Stomach (tissue), 9 donors: ENCODE data around the gene KRTDAP. TPM values are rescaled to one million over a fixed set of nuclear protein-coding genes. Genes with fewer than 3 reads are reported as not detected.

Experiments used
- DNase-seq, 2 donors: peaks; one replicate each; pipeline versions ENCODE4 v3.0.0 to v3.0.0-alpha.2; 2013 to 2019
- H3K27ac ChIP-seq, 5 donors: fragments of 200-600 bp in 4 of 5; sonication (generic) in 4 of 5; one replicate each; pipeline ENCODE4 v1.5.1; 2013 to 2019; ENCODE audit warnings: mild to moderate bottlenecking in 1 of 5, moderate library complexity in 1 of 5
- H3K27me3 ChIP-seq, 3 donors: fragments of 200-600 bp; sonication (generic); one replicate each; pipeline ENCODE4 v1.5.1; 2017 to 2019; ENCODE audit warnings: mixed run types in 1 of 3
- H3K36me3 ChIP-seq, 4 donors: fragments of 200-600 bp; sonication (generic); 1 replicate in 3 of 4; 2 replicates in 1 of 4; pipeline ENCODE4 v1.5.1; 2016 to 2019
- H3K4me1 ChIP-seq, 4 donors: fragments of 200-600 bp; sonication (generic); one replicate each; pipeline ENCODE4 v1.5.1; 2016 to 2019
- H3K4me3 ChIP-seq, 4 donors: fragments of 200-600 bp; sonication (generic) in 3 of 4; one replicate each; pipeline ENCODE4 v1.5.1; 2016 to 2019; ENCODE audit warnings: mild to moderate bottlenecking in 1 of 4
- H3K9me3 ChIP-seq, 4 donors: fragments of 200-600 bp; sonication (generic); one replicate each; pipeline ENCODE4 v1.5.1; 2016 to 2019
- EP300 ChIP-seq: sonication (generic); formaldehyde crosslinking; IDR thresholded peaks from one replicate; pipeline ENCODE4 v1.6.1; 2017; ENCODE audit warnings: antibody characterized with exemption
- POLR2A ChIP-seq, 4 donors: fragments of 450-650 bp; IDR thresholded peaks; one replicate each; pipeline ENCODE4 v1.6.1; 2016; ENCODE audit warnings: antibody characterized with exemption in 4 of 4, control low read depth in 2 of 4, mild to moderate bottlenecking in 1 of 4, moderate library complexity in 1 of 4
- POLR2AphosphoS5 ChIP-seq, 3 donors: sonication (generic); formaldehyde crosslinking; IDR thresholded peaks; one replicate each; pipeline ENCODE4 v1.6.1; 2016; ENCODE audit warnings: antibody characterized with exemption in 3 of 3
- WGBS, 5 donors: extraction: QIAGEN DNeasy Blood & Tissue Kit in 3 of 5; methylation state at CpG; one replicate each; pipeline versions ENCODE4 v1.1.5 to v1.1.7; 2013 to 2018; 5-methylcytosine and 5-hydroxymethylcytosine counted together
- intact Hi-C: fragments of 100-400 bp; cut with DNase I; formaldehyde crosslinking; loops from one replicate; pipeline ENCODE4 v1.15.1; 2023; ENCODE audit warnings: low total_unique reads
- polyA plus RNA-seq, 3 donors: library from polyadenylated mRNA; stranded (reverse); fragments of 200-250 nt; gene quantifications; one replicate each; pipeline ENCODE4 v1.2.3, GENCODE V29; 2013
- total RNA-seq, 5 donors: library from RNA; depleted of rRNA; stranded (reverse); fragments of >200 nt; gene quantifications; one replicate each; pipeline versions ENCODE4 v1.1.0 to v1.2.3, GENCODE V29; 2014 to 2016
- TF ChIP-seq, protein P1 (sequence below), 7 experiments: fragments of 450-650 bp in 4 of 7; fragments of 200-600 bp in 3 of 7; sonication (generic) in 3 of 7; IDR thresholded peaks; one replicate each; pipeline ENCODE4 v1.5.1; 2016 to 2019; ENCODE audit warnings: antibody characterized with exemption in 7 of 7, control low read depth in 2 of 7, mild to moderate bottlenecking in 1 of 7
- donor health status: healthy with polysubstance abuse.
- donor health status: Bipolar disorder and iron deficiency.
- donor health status: healthy.

KRTDAP gene
- total and polyA plus RNA-seq, 8 donors = 2.3 to 3.0 TPM; not detected in 6

DNA sequence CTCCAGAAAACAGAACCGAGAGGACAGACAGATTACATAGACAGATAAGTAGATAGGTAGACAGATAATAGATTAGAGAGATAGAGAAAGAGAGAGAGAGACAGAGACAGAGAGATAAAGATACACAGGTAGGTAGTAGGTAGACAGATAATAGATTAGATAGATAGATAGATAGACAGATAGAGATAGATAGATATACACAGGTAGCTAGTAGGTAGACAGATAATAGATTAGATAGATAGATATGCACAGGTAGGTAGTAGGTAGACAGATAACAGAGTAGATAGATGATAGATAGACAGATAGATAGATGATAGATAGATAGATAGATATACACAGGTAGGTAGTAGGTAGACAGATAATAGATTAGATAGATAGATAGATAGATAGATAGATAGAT is 32.1 kb downstream of the KRTDAP start:
- Histone ChIP-seq H3K27me3 (no peaks in the 10 kb centered on the region), H3K27ac (peak overlapping the region in 1 of 5 donors; percentile 76), H3K36me3 (no peaks in the 10 kb centered on the region), H3K4me3 (no peak overlapping the region), H3K9me3 (no peaks in the 10 kb centered on the region), H3K4me1 (peaks cover 17 to 59% (median 30%) of the 10 kb centered on the region in 4 donors)
- TF ChIP-seq, protein P1, sequence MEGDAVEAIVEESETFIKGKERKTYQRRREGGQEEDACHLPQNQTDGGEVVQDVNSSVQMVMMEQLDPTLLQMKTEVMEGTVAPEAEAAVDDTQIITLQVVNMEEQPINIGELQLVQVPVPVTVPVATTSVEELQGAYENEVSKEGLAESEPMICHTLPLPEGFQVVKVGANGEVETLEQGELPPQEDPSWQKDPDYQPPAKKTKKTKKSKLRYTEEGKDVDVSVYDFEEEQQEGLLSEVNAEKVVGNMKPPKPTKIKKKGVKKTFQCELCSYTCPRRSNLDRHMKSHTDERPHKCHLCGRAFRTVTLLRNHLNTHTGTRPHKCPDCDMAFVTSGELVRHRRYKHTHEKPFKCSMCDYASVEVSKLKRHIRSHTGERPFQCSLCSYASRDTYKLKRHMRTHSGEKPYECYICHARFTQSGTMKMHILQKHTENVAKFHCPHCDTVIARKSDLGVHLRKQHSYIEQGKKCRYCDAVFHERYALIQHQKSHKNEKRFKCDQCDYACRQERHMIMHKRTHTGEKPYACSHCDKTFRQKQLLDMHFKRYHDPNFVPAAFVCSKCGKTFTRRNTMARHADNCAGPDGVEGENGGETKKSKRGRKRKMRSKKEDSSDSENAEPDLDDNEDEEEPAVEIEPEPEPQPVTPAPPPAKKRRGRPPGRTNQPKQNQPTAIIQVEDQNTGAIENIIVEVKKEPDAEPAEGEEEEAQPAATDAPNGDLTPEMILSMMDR (IDR thresholded peaks at IDR 0.05) = no peak
- no peak for TF ChIP-seq POLR2A (IDR thresholded peaks at IDR 0.05)
- no peak for TF ChIP-seq POLR2AphosphoS5 (IDR thresholded peaks at IDR 0.05)
- no peak for TF ChIP-seq EP300
- intact Hi-C loops = no loop called here
- DNase-seq = no peak
- 34 to 63% (median 52%) methylated on average over 1 of the region's 1 CpG for WGBS, 5 donors

DNA sequence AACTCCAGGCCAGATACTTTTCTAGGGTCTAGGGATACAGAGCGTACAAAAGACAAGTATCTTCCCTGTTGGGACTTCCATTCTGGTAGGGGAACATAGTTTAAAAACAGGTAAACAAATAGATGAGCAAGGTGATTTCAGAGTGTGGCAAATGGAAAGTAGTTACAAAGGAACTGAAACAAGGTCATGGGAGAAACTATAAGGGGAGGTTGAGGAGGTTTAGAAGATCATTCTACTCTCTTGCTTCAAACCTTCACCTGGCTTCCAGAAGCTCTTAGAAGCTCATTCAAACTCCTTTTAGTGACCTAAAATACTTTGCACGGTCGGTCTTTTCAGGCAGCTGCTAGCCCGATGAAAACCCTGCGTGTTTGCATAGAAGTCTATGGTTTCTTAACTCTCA is 33.1 kb downstream of the KRTDAP start:
- no peaks in the 10 kb centered on the region for H3K36me3 ChIP-seq
- DNase-seq = no peak
- H3K4me3 ChIP-seq = no peak overlapping the region
- TF ChIP-seq, protein P1 (IDR thresholded peaks at IDR 0.05) = no peak
- no peak for TF ChIP-seq EP300
- no peak for TF ChIP-seq POLR2A (IDR thresholded peaks at IDR 0.05)
- TF ChIP-seq POLR2AphosphoS5 (IDR thresholded peaks at IDR 0.05) = no peak
- H3K27me3 ChIP-seq = no peaks in the 10 kb centered on the region
- intact Hi-C loops = no loop called here
- peak overlapping the region in 1 of 5 donors; percentile 76 for H3K27ac ChIP-seq
- no peaks in the 10 kb centered on the region for H3K9me3 ChIP-seq
- H3K4me1 ChIP-seq = peaks cover 17 to 49% (median 30%) of the 10 kb centered on the region in 4 donors
- 83 to 94% (median 92%) methylated on average over 5 of the region's 5 CpGs for WGBS, 5 donors

DNA sequence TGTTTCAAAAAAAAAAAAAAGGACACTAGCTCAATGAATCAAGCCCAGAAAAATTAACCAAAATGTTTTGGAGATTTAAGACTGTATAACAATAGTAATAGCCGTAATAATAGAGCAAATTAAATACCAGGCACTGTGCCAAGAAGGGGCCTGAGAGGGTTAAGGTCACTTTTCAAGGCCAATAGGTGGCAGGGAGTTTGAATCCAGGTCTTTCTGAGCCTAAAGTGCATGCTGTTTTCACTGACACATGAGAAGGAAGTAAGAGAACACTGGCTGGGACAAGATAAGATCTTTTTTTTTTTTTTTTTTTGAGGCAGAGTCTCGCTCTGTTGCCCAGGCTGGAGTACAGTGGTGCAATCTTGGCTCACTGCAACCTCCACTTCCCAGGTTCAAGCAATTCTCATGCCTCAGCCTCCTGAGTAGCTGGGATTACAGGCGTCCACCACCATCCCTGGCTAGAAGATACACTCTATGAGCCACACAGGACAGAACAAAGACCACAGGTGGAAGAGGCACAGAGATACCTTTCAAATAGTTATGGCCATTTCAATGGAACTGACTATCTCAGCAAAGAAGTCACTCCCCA is 34.6 kb downstream of the KRTDAP start:
- intact Hi-C loops = no loop called here

DNA sequence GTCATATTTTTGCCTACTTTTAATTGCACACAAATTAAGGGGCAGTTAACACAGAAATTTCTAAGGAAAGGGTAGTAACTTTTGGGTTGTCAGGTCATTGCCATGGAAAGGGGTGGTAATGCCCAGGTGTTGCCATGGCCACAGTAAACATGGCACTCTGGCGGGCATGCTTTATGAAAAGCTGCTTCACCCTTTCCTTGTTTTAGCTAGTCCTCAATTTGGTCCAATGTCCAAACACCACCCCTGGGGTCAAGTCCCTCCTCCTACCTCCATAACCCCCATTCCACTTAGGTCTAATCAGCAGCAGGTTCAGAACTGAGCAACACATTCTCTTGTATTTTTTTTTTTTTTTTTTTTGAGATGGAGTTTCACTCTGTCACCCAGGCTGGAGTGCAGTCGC is 35.6 kb downstream of the KRTDAP start:
- 57 to 75% (median 63%) methylated on average over 2 of the region's 2 CpGs for WGBS, 5 donors
- H3K4me1 ChIP-seq = peaks cover 12 to 35% (median 24%) of the 10 kb centered on the region in 4 donors
- no peaks in the 10 kb centered on the region for H3K9me3 ChIP-seq
- no peak overlapping the region for H3K27ac ChIP-seq
- intact Hi-C loops = no loop called here
- DNase-seq = no peak
- peaks cover 0 to 10% (median 1%) of the 10 kb centered on the region in 3 donors for H3K27me3 ChIP-seq
- no peak overlapping the region for H3K4me3 ChIP-seq
- no peaks in the 10 kb centered on the region for H3K36me3 ChIP-seq
- TF ChIP-seq POLR2AphosphoS5 (IDR thresholded peaks at IDR 0.05) (no peak), POLR2A (IDR thresholded peaks at IDR 0.05) (no peak), EP300 (no peak)
- TF ChIP-seq, protein P1 (IDR thresholded peaks at IDR 0.05) = no peak

More for the DNA sequence above, 34.6 kb downstream of the KRTDAP start:
- H3K27me3 ChIP-seq = no peaks in the 10 kb centered on the region
- 65 to 77% (median 75%) methylated on average over 3 of the region's 3 CpGs for WGBS, 5 donors
- peaks cover 17 to 35% (median 25%) of the 10 kb centered on the region in 4 donors for H3K4me1 ChIP-seq
- H3K9me3 ChIP-seq = no peaks in the 10 kb centered on the region
- H3K4me3 ChIP-seq = no peak overlapping the region
- TF ChIP-seq POLR2AphosphoS5 (IDR thresholded peaks at IDR 0.05) = no peak
- TF ChIP-seq EP300 = no peak
- TF ChIP-seq, protein P1 (IDR thresholded peaks at IDR 0.05) = no peak
- no peak for TF ChIP-seq POLR2A (IDR thresholded peaks at IDR 0.05)
- DNase-seq = no peak
- no peak overlapping the region for H3K27ac ChIP-seq
- H3K36me3 ChIP-seq = no peaks in the 10 kb centered on the region
